Measurements from ENCODE around the gene IGFLR1.

IGFLR1 gene

DNA sequence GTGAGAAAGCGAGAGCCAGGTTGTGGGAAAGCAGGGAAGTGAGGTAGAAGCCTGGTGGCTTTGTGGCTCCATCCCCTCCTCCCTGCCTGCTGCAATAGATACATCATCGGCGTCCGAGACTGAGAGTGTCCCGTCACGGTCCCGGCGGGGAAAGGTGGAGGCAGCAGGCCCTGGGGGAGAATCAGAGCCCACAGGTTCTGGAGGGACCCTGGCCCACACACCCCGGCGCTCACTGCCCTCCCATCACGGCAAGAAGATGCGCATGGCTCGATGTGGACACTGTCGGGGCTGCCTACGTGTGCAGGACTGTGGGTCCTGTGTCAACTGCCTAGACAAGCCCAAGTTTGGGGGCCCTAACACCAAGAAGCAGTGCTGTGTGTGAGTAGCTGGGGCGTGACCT is 19.4 kb downstream of the IGFLR1 start:
- Histone ChIP-seq H2AFZ (no peak overlapping the region), H3K4me1 (no peaks in the 10 kb centered on the region), H3K36me3 (ENCODE audit: control insufficient read depth, insufficient read depth, low read length) (no peaks in the 10 kb centered on the region), H3K4me2 (ENCODE audit: low read length) (no peak overlapping the region), H3K79me2 (peaks cover 40% of the 10 kb centered on the region), H3K9me3 (ENCODE audit: control insufficient read depth, low read length) (no peaks in the 10 kb centered on the region), H3K4me3 (ENCODE audit: low read depth, low read length) (no peak overlapping the region), H3K27me3 (ENCODE audit: control insufficient read depth, insufficient read depth, low read length) (no peaks in the 10 kb centered on the region), H3K9ac (no peak overlapping the region), H3K27ac (no peak overlapping the region)
- TF ChIP-seq, protein P1, sequence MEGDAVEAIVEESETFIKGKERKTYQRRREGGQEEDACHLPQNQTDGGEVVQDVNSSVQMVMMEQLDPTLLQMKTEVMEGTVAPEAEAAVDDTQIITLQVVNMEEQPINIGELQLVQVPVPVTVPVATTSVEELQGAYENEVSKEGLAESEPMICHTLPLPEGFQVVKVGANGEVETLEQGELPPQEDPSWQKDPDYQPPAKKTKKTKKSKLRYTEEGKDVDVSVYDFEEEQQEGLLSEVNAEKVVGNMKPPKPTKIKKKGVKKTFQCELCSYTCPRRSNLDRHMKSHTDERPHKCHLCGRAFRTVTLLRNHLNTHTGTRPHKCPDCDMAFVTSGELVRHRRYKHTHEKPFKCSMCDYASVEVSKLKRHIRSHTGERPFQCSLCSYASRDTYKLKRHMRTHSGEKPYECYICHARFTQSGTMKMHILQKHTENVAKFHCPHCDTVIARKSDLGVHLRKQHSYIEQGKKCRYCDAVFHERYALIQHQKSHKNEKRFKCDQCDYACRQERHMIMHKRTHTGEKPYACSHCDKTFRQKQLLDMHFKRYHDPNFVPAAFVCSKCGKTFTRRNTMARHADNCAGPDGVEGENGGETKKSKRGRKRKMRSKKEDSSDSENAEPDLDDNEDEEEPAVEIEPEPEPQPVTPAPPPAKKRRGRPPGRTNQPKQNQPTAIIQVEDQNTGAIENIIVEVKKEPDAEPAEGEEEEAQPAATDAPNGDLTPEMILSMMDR (IDR thresholded peaks at IDR 0.05), result no peak

DNA sequence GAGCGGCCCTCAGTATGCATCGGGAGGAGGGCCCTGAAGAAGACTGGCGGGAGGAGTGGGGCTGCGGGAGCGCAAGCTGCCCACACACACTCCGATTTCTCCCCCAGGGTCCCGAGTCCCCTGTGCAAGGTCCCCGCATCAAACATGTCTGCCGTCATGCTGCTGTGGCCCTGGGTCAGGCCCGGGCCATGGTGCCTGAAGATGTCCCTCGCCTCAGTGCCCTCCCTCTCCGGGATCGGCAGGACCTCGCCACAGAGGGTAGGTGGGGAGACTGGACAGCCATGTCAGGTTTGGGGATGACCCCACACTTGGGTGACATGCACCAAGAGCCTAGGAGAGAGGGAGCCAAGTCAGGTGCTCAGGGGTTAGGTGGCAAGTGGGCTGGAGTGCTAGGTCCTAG is 19.8 kb downstream of the IGFLR1 start:
- Histone ChIP-seq H3K27ac (no peak overlapping the region), H3K36me3 (ENCODE audit: control insufficient read depth, insufficient read depth, low read length) (no peaks in the 10 kb centered on the region), H3K27me3 (ENCODE audit: control insufficient read depth, insufficient read depth, low read length) (no peaks in the 10 kb centered on the region), H3K9ac (no peak overlapping the region), H3K79me2 (peaks cover 40% of the 10 kb centered on the region), H3K9me3 (ENCODE audit: control insufficient read depth, low read length) (no peaks in the 10 kb centered on the region), H3K4me3 (ENCODE audit: low read depth, low read length) (no peak overlapping the region), H2AFZ (no peak overlapping the region), H3K4me1 (no peaks in the 10 kb centered on the region), H3K4me2 (ENCODE audit: low read length) (no peak overlapping the region)
- TF ChIP-seq, protein P1 (IDR thresholded peaks at IDR 0.05), result no peak

DNA sequence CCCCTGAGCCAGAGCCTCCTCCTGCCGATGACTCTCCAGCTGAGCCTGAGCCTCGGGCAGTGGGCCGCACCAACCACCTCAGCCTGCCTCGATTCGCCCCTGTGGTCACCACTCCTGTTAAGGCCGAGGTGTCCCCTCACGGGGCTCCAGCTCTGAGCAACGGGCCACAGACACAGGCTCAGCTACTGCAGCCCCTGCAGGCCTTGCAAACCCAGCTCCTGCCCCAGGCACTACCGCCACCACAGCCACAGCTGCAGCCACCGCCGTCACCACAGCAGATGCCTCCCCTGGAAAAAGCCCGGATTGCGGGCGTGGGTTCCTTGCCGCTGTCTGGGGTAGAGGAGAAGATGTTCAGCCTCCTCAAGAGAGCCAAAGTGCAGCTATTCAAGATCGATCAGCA is 20.9 kb downstream of the IGFLR1 start:
- H3K4me3 ChIP-seq (ENCODE audit: low read depth, low read length), result no peak overlapping the region
- H2AFZ ChIP-seq, result no peak overlapping the region
- H3K4me2 ChIP-seq (ENCODE audit: low read length), result no peak overlapping the region
- H3K9me3 ChIP-seq (ENCODE audit: control insufficient read depth, low read length), result no peaks in the 10 kb centered on the region
- H3K9ac ChIP-seq, result no peak overlapping the region
- TF ChIP-seq, protein P1 (IDR thresholded peaks at IDR 0.05), result no peak
- no peak overlapping the region for H3K27ac ChIP-seq
- H3K27me3 ChIP-seq (ENCODE audit: control insufficient read depth, insufficient read depth, low read length), result no peaks in the 10 kb centered on the region
- no peaks in the 10 kb centered on the region for H3K4me1 ChIP-seq
- H3K36me3 ChIP-seq (ENCODE audit: control insufficient read depth, insufficient read depth, low read length), result no peaks in the 10 kb centered on the region
- peaks cover 40% of the 10 kb centered on the region for H3K79me2 ChIP-seq

DNA sequence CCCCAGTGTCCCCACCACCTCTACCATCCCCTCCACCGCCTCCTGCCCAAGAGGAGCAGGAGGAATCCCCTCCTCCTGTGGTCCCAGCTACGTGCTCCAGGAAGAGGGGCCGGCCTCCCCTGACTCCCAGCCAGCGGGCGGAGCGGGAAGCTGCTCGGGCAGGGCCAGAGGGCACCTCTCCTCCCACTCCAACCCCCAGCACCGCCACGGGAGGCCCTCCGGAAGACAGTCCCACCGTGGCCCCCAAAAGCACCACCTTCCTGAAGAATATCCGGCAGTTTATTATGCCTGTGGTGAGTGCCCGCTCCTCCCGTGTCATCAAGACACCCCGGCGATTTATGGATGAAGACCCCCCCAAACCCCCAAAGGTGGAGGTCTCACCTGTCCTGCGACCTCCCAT is 21.6 kb downstream of the IGFLR1 start:
- TF ChIP-seq, protein P1 (IDR thresholded peaks at IDR 0.05), result no peak
- no peak overlapping the region for H3K27ac ChIP-seq
- H3K27me3 ChIP-seq (ENCODE audit: control insufficient read depth, insufficient read depth, low read length), result no peaks in the 10 kb centered on the region
- H3K9ac ChIP-seq, result no peak overlapping the region
- no peak overlapping the region for H3K4me3 ChIP-seq (ENCODE audit: low read depth, low read length)
- H3K9me3 ChIP-seq (ENCODE audit: control insufficient read depth, low read length), result no peaks in the 10 kb centered on the region
- H3K4me1 ChIP-seq, result peaks cover 4% of the 10 kb centered on the region
- no peaks in the 10 kb centered on the region for H3K36me3 ChIP-seq (ENCODE audit: control insufficient read depth, insufficient read depth, low read length)
- H3K4me2 ChIP-seq (ENCODE audit: low read length), result no peak overlapping the region
- H2AFZ ChIP-seq, result no peak overlapping the region
- H3K79me2 ChIP-seq, result peaks cover 40% of the 10 kb centered on the region

DNA sequence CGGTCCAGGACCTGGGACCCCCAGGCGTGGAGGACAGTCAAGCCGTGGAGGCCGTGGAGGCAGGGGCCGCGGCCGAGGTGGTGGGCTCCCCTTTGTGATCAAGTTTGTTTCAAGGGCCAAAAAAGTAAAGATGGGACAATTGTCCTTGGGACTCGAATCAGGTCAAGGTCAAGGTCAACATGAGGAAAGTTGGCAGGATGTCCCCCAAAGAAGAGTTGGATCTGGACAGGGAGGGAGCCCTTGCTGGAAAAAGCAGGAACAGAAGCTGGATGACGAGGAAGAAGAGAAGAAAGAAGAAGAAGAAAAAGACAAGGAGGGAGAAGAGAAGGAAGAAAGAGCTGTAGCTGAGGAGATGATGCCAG is 22.1 kb downstream of the IGFLR1 start:
- no peak overlapping the region for H3K4me3 ChIP-seq (ENCODE audit: low read depth, low read length)
- H3K4me2 ChIP-seq (ENCODE audit: low read length), result no peak overlapping the region
- peaks cover 7% of the 10 kb centered on the region for H3K4me1 ChIP-seq
- H3K9ac ChIP-seq, result no peak overlapping the region
- peaks cover 38% of the 10 kb centered on the region for H3K79me2 ChIP-seq
- H3K27ac ChIP-seq, result no peak overlapping the region
- H3K36me3 ChIP-seq (ENCODE audit: control insufficient read depth, insufficient read depth, low read length), result no peaks in the 10 kb centered on the region
- TF ChIP-seq, protein P1 (IDR thresholded peaks at IDR 0.05), result no peak
- no peak overlapping the region for H2AFZ ChIP-seq
- no peaks in the 10 kb centered on the region for H3K27me3 ChIP-seq (ENCODE audit: control insufficient read depth, insufficient read depth, low read length)
- H3K9me3 ChIP-seq (ENCODE audit: control insufficient read depth, low read length), result no peaks in the 10 kb centered on the region

Data from parathyroid adenoma (tissue), 2 donors.